ENCODE measurements around the gene PYROXD2. TPM values are rescaled to one million over a fixed set of nuclear protein-coding genes. Genes with fewer than 3 reads are reported as not detected.
"Not testable (repeated sequence)": the region's sequence is repeated elsewhere in the genome, so short reads cannot be mapped to it uniquely, and the experiment has no call there.

Gene PYROXD2
- total RNA-seq, 1 donor from 2014 or later = 2.3 TPM

GRCh38 chr10:98368644-98369043 lies 46.3 kb downstream of the PYROXD2 start:
- no peak for DNase-seq (ENCODE audit: low read depth in 2 of 2)

GRCh38 chr10:98367604-98368451 lies 47.2 kb downstream of the PYROXD2 start:
- DNase-seq (ENCODE audit: low read depth in 2 of 2) = no peak

- no peak for DNase-seq (ENCODE audit: low read depth in 2 of 2)
Observed at GRCh38 chr10:98366062-98366530, 48.9 kb downstream of the PYROXD2 start.

GRCh38 chr10:98365406-98366061 lies 49.4 kb downstream of the PYROXD2 start:
- no peak for DNase-seq (ENCODE audit: low read depth in 2 of 2)

GRCh38 chr10:98364432-98365102 lies 50.4 kb downstream of the PYROXD2 start:
- no peak for DNase-seq (ENCODE audit: low read depth in 2 of 2)

GRCh38 chr10:98363220-98363619 lies 51.8 kb downstream of the PYROXD2 start:
- DNase-seq (ENCODE audit: low read depth in 2 of 2) = no peak

GRCh38 chr10:98361131-98362025 lies 53.6 kb downstream of the PYROXD2 start:
- DNase-seq (ENCODE audit: low read depth in 2 of 2) = peak in 1 of 2 donors; percentile 31

- no peak for DNase-seq (ENCODE audit: low read depth in 2 of 2)
Observed at GRCh38 chr10:98357194-98357822, 57.7 kb downstream of the PYROXD2 start.

GRCh38 chr10:98354491-98354890 lies 60.5 kb downstream of the PYROXD2 start:
- no peak for DNase-seq (ENCODE audit: low read depth in 2 of 2)

- peak in 1 of 2 donors; percentile 51 for DNase-seq (ENCODE audit: low read depth in 2 of 2)
Observed at GRCh38 chr10:98353170-98353569, 61.8 kb downstream of the PYROXD2 start.

GRCh38 chr10:98351831-98352402 lies 63.1 kb downstream of the PYROXD2 start:
- no peak for DNase-seq (ENCODE audit: low read depth in 2 of 2)

GRCh38 chr10:98349508-98349922 lies 65.5 kb downstream of the PYROXD2 start:
- DNase-seq (ENCODE audit: low read depth in 2 of 2) = no peak

- no peak for DNase-seq (ENCODE audit: low read depth in 2 of 2)
Observed at GRCh38 chr10:98346847-98347246, 68.1 kb downstream of the PYROXD2 start.

GRCh38 chr10:98344589-98345038 lies 70.4 kb downstream of the PYROXD2 start:
- peak; percentile 23 to 77 for DNase-seq (ENCODE audit: low read depth in 2 of 2)

GRCh38 chr10:98341701-98342100 lies 73.3 kb downstream of the PYROXD2 start:
- DNase-seq (ENCODE audit: low read depth in 2 of 2) = not testable (repeated sequence)

GRCh38 chr10:98340940-98341310 lies 74.1 kb downstream of the PYROXD2 start:
- DNase-seq (ENCODE audit: low read depth in 2 of 2) = no peak

- peak in 1 of 2 donors; percentile 32 for DNase-seq (ENCODE audit: low read depth in 2 of 2)
Observed at GRCh38 chr10:98340261-98340939, 74.6 kb downstream of the PYROXD2 start.

- DNase-seq (ENCODE audit: low read depth in 2 of 2) = no peak
Observed at GRCh38 chr10:98339799-98340198, 75.2 kb downstream of the PYROXD2 start.

- no peak for DNase-seq (ENCODE audit: low read depth in 2 of 2)
Observed at GRCh38 chr10:98338896-98339295, 76.1 kb downstream of the PYROXD2 start.

- DNase-seq (ENCODE audit: low read depth in 2 of 2) = no peak
Observed at GRCh38 chr10:98338318-98338717, 76.7 kb downstream of the PYROXD2 start.

All from dermis microvascular lymphatic vessel endothelial cell (primary cell).